HL-60 (cell line): ENCODE data around the gene CSK.

ENCODE experiments used
- GABPA ChIP-seq: IDR thresholded peaks from 2 replicates; pipeline ENCODE4 v1.6.1; 2012; ENCODE audit warnings: low read depth
- POLR2AphosphoS5 ChIP-seq: IDR thresholded peaks from 2 replicates; pipeline ENCODE4 v1.6.1; 2012; ENCODE audit warnings: low read depth
- TF ChIP-seq, protein P1 (sequence below): IDR thresholded peaks from one replicate; pipeline ENCODE4 v1.5.1; 2011; ENCODE audit warnings: low read length, control low read depth, inconsistent platforms; ENCODE audit not compliant: insufficient read depth

DNA sequence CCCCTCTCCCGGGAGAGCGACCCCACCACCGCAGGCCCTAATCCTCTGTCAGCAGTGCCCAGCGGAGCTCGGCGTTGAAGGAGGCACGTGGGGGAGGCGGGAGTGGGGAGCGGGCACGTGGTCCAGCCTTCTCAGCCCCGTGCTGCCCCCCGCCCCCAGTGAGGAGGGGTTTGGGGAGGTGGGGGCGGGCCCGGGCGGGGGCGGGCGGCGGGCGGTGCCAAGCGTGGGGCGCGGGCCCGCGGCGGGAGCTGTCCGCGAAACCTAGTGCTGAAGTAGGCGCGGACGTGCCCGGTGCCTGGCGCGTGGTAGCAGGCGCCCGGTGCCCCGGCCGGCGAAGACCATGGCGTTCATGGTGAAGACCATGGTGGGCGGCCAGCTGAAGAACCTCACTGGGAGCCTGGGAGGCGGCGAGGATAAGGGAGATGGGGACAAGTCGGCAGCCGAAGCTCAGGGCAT is 44.5 kb downstream of the CSK start, which contains the start of gene CPLX3:
- TF ChIP-seq POLR2AphosphoS5 = no peak
- TF ChIP-seq, protein P1, sequence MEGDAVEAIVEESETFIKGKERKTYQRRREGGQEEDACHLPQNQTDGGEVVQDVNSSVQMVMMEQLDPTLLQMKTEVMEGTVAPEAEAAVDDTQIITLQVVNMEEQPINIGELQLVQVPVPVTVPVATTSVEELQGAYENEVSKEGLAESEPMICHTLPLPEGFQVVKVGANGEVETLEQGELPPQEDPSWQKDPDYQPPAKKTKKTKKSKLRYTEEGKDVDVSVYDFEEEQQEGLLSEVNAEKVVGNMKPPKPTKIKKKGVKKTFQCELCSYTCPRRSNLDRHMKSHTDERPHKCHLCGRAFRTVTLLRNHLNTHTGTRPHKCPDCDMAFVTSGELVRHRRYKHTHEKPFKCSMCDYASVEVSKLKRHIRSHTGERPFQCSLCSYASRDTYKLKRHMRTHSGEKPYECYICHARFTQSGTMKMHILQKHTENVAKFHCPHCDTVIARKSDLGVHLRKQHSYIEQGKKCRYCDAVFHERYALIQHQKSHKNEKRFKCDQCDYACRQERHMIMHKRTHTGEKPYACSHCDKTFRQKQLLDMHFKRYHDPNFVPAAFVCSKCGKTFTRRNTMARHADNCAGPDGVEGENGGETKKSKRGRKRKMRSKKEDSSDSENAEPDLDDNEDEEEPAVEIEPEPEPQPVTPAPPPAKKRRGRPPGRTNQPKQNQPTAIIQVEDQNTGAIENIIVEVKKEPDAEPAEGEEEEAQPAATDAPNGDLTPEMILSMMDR = no peak
- TF ChIP-seq GABPA = no peak
